ENCODE measurements around the gene ARHGAP6. TPM values are rescaled to one million over a fixed set of nuclear protein-coding genes. Genes with fewer than 3 reads are reported as not detected.

The ARHGAP6 gene
- total and polyA plus RNA-seq, 2 donors from 2014 or later = 6.0 to 20.4 TPM

- no peak for TF ChIP-seq CTCF (IDR thresholded peaks at IDR 0.05; ENCODE audit: borderline replicate concordance, extremely low read depth, insufficient read depth)
- Histone ChIP-seq H3K9me3 (ENCODE audit: control insufficient read depth in 2 of 3, insufficient read depth in 1 of 3, low read length in 3 of 3) (no peaks in the 10 kb centered on the region), H3K27ac (ENCODE audit: low read depth in 2 of 2, low read length in 2 of 2) (no peak overlapping the region), H3K27me3 (ENCODE audit: control insufficient read depth, insufficient read depth, low read length) (no peaks in the 10 kb centered on the region), H3K9ac (ENCODE audit: low read length in 3 of 3) (no peak overlapping the region), H3K36me3 (ENCODE audit: control insufficient read depth in 2 of 3, insufficient read depth in 3 of 3, low read length in 3 of 3) (no peaks in the 10 kb centered on the region), H3K4me1 (ENCODE audit: control insufficient read depth in 2 of 3, insufficient read depth in 2 of 3, low read depth in 1 of 3, low read length in 3 of 3) (no peaks in the 10 kb centered on the region), H3K4me3 (ENCODE audit: low read length in 3 of 3) (no peak overlapping the region)
- no peak for DNase-seq
- intact Hi-C loops (cut with DNase I) = no loop called here
- no peak for FAIRE-seq
Measured at GRCh38 chrX:11472381-11472780, 193.3 kb downstream of the ARHGAP6 start.

GRCh38 chrX:11470250-11470974 lies 195.3 kb downstream of the ARHGAP6 start:
- no peak for TF ChIP-seq CTCF (IDR thresholded peaks at IDR 0.05; ENCODE audit: borderline replicate concordance, extremely low read depth, insufficient read depth)
- no peaks in the 10 kb centered on the region for H3K4me1 ChIP-seq (ENCODE audit: control insufficient read depth in 2 of 3, insufficient read depth in 2 of 3, low read depth in 1 of 3, low read length in 3 of 3)
- DNase-seq = peak in 1 of 5 donors; percentile 14
- no peak overlapping the region for H3K27ac ChIP-seq (ENCODE audit: low read depth in 2 of 2, low read length in 2 of 2)
- H3K9me3 ChIP-seq (ENCODE audit: control insufficient read depth in 2 of 3, insufficient read depth in 1 of 3, low read length in 3 of 3) = no peaks in the 10 kb centered on the region
- peak; percentile 92 for FAIRE-seq
- intact Hi-C loops (cut with DNase I) = no loop called here
- H3K36me3 ChIP-seq (ENCODE audit: control insufficient read depth in 2 of 3, insufficient read depth in 3 of 3, low read length in 3 of 3) = no peaks in the 10 kb centered on the region
- H3K27me3 ChIP-seq (ENCODE audit: control insufficient read depth, insufficient read depth, low read length) = no peaks in the 10 kb centered on the region
- no peak overlapping the region for H3K4me3 ChIP-seq (ENCODE audit: low read length in 3 of 3)
- H3K9ac ChIP-seq (ENCODE audit: low read length in 3 of 3) = no peak overlapping the region

- FAIRE-seq = no peak
- Histone ChIP-seq H3K9me3 (ENCODE audit: control insufficient read depth in 2 of 3, insufficient read depth in 1 of 3, low read length in 3 of 3) (no peaks in the 10 kb centered on the region), H3K27me3 (ENCODE audit: control insufficient read depth, insufficient read depth, low read length) (peaks cover 4% of the 10 kb centered on the region), H3K36me3 (ENCODE audit: control insufficient read depth in 2 of 3, insufficient read depth in 3 of 3, low read length in 3 of 3) (no peaks in the 10 kb centered on the region), H3K4me3 (ENCODE audit: low read length in 3 of 3) (no peak overlapping the region), H3K27ac (ENCODE audit: low read depth in 2 of 2, low read length in 2 of 2) (no peak overlapping the region), H3K4me1 (ENCODE audit: control insufficient read depth in 2 of 3, insufficient read depth in 2 of 3, low read depth in 1 of 3, low read length in 3 of 3) (peaks cover 0 to 5% (median 4%) of the 10 kb centered on the region in 3 donors), H3K9ac (ENCODE audit: low read length in 3 of 3) (no peak overlapping the region)
- DNase-seq = no peak
- intact Hi-C loops (cut with DNase I) = no loop called here
- TF ChIP-seq CTCF (IDR thresholded peaks at IDR 0.05; ENCODE audit: borderline replicate concordance, extremely low read depth, insufficient read depth) = no peak
Measured at GRCh38 chrX:11465648-11466411, 199.9 kb downstream of the ARHGAP6 start.

All from kidney (tissue), 14 donors.